GM21825 (cell line): ENCODE data around the gene CATSPERD.
A peak's percentile ranks its signal among the peaks of the same experiment; 100 is the strongest.
"Not testable (repeated sequence)": the region's sequence is repeated elsewhere in the genome, so short reads cannot be mapped to it uniquely, and the experiment has no call there.

Source experiments
- ATAC-seq: cut with Tn5 transposase; IDR thresholded peaks from one replicate; pipeline ENCODE4 v1.9.1; 2021; ENCODE audit warnings: mild to moderate bottlenecking, moderate library complexity; ENCODE audit not compliant: unreplicated experiment

The CATSPERD gene

GRCh38 chr19:5684694-5685430 lies 35.6 kb upstream of the CATSPERD start:
- ATAC-seq, result no peak

- ATAC-seq, result no peak
These were observed 34.2 kb upstream of the CATSPERD start for GRCh38 chr19:5686326-5686646.

GRCh38 chr19:5686647-5687359 lies 33.6 kb upstream of the CATSPERD start:
- ATAC-seq, result peak; percentile 45

GRCh38 chr19:5687360-5688198 lies 32.9 kb upstream of the CATSPERD start:
- no peak for ATAC-seq

GRCh38 chr19:5688262-5688881 lies 32.1 kb upstream of the CATSPERD start:
- not testable (repeated sequence) for ATAC-seq

- ATAC-seq, result peak; percentile 42
These were observed 30.1 kb upstream of the CATSPERD start, which contains the start of gene RPL36 for GRCh38 chr19:5690125-5690954. Gene RPL36 (plus strand): TSS chr19:5690295. CDS start chr19:5690508, 213 bp downstream.

GRCh38 chr19:5690955-5691821 lies 29.2 kb upstream of the CATSPERD start:
- ATAC-seq, result no peak

GRCh38 chr19:5691822-5692722 lies 28.4 kb upstream of the CATSPERD start:
- no peak for ATAC-seq

- no peak for ATAC-seq
These were observed 27.7 kb upstream of the CATSPERD start for GRCh38 chr19:5692723-5693194.

GRCh38 chr19:5693195-5694166 lies 27.0 kb upstream of the CATSPERD start:
- no peak for ATAC-seq

GRCh38 chr19:5694167-5694955 lies 26.1 kb upstream of the CATSPERD start:
- no peak for ATAC-seq

GRCh38 chr19:5694956-5695648 lies 25.3 kb upstream of the CATSPERD start:
- no peak for ATAC-seq

GRCh38 chr19:5695649-5696195 lies 24.7 kb upstream of the CATSPERD start:
- ATAC-seq, result no peak

- no peak for ATAC-seq
These were observed 24.0 kb upstream of the CATSPERD start for GRCh38 chr19:5696196-5697021.
